EH (cell line): ENCODE results near the gene KCTD2.

Experiments used
- DNase-seq: peaks from one replicate; pipeline ENCODE4 v3.0.0-alpha.2; 2015; ENCODE audit warnings: low read depth

Gene KCTD2

DNA sequence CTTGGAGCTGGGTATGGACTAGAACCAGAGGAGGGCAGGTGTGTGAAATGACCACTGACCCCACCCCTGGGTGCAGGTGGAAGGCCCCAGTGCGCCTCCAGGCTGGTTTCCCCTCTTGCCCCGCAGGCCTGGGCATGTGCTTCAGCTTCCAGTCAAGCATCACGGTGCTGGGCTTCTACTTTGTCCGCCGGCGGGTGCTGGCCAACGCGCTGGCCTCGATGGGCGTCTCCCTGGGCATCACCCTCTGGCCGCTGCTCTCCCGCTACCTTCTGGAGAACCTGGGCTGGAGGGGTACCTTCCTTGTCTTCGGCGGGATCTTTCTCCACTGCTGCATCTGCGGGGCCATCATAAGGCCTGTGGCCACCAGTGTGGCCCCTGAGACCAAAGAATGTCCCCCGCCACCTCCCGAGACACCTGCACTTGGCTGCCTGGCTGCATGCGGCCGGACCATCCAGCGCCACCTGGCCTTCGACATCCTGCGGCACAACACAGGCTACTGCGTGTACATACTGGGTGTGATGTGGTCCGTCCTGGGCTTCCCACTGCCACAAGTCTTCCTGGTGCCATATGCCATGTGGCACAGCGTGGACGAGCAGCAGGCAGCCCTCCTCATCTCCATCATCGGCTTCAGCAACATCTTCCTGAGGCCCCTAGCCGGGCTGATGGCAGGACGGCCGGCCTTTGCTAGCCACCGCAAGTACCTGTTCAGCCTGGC, 53.0 kb downstream of the KCTD2 start:
- no peak for DNase-seq

GRCh38 chr17:75102385-75102821, 55.4 kb downstream of the KCTD2 start:
- DNase-seq, result no peak

GRCh38 chr17:75103601-75104554, 56.9 kb downstream of the KCTD2 start:
- no peak for DNase-seq

DNA sequence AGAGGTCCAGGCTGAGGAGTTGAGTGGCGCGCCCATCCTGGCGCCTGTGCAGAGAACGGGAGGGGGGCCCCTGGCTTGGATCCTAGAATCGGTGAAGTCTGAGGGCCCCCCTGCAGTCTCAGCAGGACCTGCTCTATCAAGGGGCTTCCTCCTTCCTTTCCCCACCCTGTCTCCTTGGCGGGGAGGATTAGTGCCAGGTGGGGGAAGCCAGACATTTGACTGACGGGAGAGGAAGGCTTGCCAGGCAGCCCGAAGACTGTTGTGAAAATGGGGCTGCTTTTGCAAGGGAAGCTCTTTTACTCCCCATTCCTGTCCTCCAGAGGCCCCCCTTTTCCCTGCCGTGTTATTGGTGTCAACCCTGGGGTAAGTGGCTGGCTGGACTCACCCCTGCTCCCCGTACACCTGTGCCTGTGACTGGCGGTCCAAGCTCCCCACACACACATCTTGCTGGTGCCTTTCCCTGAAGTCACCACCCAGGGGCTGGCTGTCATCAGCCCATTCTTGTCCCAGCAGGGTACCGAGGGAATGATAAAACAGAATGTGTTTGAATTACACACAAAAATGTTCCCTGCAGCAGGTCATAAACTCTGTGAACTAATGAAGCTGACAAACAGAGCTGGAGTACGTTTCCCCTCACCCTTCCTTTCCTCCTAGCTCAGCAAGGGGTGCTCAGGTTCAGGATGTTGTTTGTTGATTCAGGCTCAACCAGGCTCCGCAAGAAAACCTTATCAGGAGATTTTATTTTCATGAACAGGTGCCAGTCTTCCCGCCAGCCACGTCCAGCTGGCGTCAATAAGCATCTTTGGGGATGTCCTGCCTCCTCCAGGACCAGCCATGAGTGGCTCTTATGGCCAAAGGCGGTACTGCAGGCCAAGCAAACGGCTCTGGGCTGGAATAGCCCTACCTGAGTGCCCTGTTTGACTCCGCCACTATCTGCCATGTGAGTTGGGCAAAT, 58.4 kb downstream of the KCTD2 start:
- DNase-seq, result peak; percentile 44

DNA sequence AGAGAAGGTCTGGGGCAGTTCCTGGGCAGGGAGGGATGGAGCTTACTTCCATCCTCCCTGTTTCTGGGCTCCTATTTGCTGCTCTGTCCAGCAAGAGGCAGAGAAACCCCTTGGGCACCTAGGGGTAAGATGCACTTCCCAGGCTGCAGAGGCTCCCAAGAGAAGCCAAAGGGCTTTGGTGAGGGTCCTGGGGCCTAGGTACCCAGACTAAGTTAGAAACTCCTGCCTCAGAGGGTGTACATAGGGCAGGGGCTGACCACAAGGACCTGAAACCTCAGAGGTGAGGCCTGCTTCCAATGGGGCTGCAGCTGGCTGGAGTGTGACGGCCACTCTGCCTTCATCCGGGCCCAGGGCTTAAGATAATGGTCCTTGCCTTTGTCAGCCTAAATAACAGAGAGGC, 61.2 kb downstream of the KCTD2 start:
- DNase-seq, result no peak

GRCh38 chr17:75109046-75109406, 62.0 kb downstream of the KCTD2 start:
- no peak for DNase-seq

- peak; percentile 86 for DNase-seq
Measured at GRCh38 chr17:75109407-75110233, 62.6 kb downstream of the KCTD2 start, which contains the start of gene ARMC7. ARMC7 (plus strand) TSS chr17:75109969; CDS start chr17:75110289, 320 bp downstream.

GRCh38 chr17:75110234-75110937, 63.4 kb downstream of the KCTD2 start:
- peak; percentile 29 for DNase-seq

DNA sequence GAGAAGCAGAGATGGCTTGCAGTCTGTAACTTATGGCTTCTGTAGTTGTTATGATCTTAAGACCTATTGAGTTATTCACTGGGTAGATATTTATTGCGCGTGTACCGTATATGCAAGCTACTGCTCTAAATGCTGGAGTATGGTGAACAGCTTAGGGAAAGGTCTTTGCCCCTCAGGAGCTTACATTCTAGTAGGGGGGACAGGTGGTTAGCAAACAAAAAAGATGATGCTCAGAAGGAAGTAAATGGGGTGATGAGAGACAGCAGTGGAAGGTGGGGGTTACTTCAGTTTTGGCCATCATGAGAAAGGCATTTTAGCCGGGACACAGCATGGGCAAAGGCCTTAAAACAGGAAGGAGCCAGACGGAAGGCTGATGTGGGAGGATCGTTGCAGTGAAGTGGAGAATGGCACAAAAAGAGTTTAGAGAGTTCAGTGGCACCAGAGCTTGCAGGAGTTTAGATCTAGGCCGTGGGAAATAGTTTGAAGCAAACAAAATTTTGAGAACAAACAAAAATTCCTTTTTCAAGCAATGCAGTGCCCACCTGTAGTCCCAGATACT, 64.8 kb downstream of the KCTD2 start:
- no peak for DNase-seq

GRCh38 chr17:75113798-75114551, 67.0 kb downstream of the KCTD2 start:
- peak; percentile 90 for DNase-seq

GRCh38 chr17:75114552-75115314, 67.7 kb downstream of the KCTD2 start:
- DNase-seq, result no peak
